GM23338 (cell line): ENCODE measurements around the gene CETP.

Experiments used
- POLR2AphosphoS5 ChIP-seq: IDR thresholded peaks from 2 replicates; pipeline ENCODE4 v1.6.1; 2016; ENCODE audit warnings: antibody characterized with exemption, low read depth
- TF ChIP-seq, protein P1 (sequence below), 2 experiments: fragments of 200-600 bp in 1 of 2; sonication (generic) in 1 of 2; conservative IDR thresholded peaks; 2 replicates each; pipeline versions ENCODE4 v1.5.1 to v1.6.1; 2016 to 2017; ENCODE audit warnings: antibody characterized with exemption in 2 of 2, low read depth in 2 of 2, mild to moderate bottlenecking in 2 of 2, moderate library complexity in 1 of 2

DNA sequence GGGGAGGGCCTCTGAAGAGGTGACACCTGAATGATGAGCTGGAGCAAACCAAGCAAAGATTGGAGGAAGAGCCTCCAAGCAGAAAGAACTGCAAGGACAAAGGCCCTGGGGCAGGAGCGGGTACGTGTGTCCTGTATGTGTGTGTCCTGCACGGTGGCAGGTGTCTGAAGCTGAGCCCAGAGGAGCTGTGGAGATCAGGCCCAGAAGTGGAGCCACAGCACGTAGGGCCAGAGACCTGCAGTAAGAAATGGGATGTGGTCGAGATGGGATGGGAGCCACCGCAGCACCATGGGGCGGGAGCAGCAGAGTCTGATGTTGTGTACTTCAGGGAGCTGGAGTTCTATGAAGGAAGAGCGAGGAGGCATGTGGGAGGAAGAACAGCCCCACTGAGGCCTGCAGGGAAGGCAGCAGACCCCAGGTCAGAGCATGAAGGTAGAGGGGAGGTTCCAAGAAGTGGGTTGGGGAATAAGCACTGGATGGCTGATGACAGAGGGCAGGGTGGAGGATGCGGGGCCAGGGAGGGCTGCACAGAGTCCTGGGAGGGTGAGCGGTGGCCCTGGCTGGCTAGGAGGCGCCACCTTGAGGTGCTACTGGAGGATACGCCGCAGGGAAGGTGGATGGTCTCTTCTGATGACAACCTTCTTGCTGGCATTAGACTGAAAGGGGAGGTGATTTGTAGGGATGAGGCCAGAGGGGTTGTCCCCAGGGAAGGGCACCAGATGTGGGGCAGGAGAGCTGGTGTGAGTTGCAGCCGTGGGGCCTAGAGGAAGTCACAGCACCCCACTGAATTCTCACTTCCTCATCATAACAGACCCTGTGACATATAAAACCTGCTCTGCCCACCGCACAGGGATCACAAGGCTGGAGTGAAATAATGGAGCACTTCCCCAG, 10.6 kb upstream of the CETP start:
- TF ChIP-seq, protein P1, sequence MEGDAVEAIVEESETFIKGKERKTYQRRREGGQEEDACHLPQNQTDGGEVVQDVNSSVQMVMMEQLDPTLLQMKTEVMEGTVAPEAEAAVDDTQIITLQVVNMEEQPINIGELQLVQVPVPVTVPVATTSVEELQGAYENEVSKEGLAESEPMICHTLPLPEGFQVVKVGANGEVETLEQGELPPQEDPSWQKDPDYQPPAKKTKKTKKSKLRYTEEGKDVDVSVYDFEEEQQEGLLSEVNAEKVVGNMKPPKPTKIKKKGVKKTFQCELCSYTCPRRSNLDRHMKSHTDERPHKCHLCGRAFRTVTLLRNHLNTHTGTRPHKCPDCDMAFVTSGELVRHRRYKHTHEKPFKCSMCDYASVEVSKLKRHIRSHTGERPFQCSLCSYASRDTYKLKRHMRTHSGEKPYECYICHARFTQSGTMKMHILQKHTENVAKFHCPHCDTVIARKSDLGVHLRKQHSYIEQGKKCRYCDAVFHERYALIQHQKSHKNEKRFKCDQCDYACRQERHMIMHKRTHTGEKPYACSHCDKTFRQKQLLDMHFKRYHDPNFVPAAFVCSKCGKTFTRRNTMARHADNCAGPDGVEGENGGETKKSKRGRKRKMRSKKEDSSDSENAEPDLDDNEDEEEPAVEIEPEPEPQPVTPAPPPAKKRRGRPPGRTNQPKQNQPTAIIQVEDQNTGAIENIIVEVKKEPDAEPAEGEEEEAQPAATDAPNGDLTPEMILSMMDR (conservative IDR thresholded peaks at IDR 0.05; ENCODE audit: low read depth in 2 of 2): peak; percentile 61 to 94
- no peak for TF ChIP-seq POLR2AphosphoS5
